ENCODE measurements around the gene IFNA1.
"Not testable (repeated sequence)": the region's sequence is repeated elsewhere in the genome, so short reads cannot be mapped to it uniquely, and the experiment has no call there.

The IFNA1 gene

DNA sequence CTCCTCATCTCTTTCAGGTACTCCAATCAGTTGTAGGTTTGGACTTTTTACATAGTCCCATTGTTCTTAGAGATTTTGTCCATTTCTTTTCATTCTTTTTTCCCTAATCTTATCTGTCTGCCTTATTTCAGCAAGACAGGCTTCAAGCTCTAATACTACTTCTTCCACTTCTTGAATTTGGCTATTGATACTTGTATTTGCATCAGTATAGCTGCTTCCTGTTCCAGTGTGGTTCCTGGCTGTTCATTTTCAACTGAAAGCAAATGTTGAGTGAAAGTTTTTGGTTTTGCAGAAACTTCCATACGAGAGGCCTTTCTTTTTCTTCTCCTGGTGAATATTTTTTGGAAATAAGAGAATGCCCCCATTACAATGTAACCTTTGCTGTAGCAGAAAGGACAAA lies 12.0 kb upstream of the IFNA1 start:
- no peak overlapping the region for H3K4me3 ChIP-seq (ENCODE audit: low read depth, low read length)
- TF ChIP-seq, protein P1, sequence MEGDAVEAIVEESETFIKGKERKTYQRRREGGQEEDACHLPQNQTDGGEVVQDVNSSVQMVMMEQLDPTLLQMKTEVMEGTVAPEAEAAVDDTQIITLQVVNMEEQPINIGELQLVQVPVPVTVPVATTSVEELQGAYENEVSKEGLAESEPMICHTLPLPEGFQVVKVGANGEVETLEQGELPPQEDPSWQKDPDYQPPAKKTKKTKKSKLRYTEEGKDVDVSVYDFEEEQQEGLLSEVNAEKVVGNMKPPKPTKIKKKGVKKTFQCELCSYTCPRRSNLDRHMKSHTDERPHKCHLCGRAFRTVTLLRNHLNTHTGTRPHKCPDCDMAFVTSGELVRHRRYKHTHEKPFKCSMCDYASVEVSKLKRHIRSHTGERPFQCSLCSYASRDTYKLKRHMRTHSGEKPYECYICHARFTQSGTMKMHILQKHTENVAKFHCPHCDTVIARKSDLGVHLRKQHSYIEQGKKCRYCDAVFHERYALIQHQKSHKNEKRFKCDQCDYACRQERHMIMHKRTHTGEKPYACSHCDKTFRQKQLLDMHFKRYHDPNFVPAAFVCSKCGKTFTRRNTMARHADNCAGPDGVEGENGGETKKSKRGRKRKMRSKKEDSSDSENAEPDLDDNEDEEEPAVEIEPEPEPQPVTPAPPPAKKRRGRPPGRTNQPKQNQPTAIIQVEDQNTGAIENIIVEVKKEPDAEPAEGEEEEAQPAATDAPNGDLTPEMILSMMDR (IDR thresholded peaks at IDR 0.05; ENCODE audit: low read depth, low read length): no peak

DNA sequence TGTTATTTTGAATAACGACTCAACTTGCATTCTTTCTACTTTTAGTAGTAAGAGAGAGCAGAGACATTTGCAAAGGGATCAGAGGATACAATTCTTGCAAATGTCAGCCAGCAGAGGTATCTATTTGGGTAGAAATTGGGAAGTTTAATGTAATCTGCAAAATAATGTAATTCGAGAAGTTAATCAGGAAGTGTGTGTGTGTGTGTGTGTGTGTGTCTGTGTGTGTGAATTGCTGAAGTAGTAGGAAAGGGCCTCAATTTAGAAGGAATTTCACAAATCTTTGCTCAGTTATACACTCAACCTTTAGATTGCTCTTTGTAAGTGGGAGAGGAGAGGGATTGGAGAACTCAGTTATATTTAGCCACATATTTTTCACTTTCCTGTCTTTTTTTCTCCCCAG lies 11.0 kb upstream of the IFNA1 start:
- TF ChIP-seq, protein P1 (IDR thresholded peaks at IDR 0.05; ENCODE audit: low read depth, low read length): no peak
- H3K4me3 ChIP-seq (ENCODE audit: low read depth, low read length): no peak overlapping the region

DNA sequence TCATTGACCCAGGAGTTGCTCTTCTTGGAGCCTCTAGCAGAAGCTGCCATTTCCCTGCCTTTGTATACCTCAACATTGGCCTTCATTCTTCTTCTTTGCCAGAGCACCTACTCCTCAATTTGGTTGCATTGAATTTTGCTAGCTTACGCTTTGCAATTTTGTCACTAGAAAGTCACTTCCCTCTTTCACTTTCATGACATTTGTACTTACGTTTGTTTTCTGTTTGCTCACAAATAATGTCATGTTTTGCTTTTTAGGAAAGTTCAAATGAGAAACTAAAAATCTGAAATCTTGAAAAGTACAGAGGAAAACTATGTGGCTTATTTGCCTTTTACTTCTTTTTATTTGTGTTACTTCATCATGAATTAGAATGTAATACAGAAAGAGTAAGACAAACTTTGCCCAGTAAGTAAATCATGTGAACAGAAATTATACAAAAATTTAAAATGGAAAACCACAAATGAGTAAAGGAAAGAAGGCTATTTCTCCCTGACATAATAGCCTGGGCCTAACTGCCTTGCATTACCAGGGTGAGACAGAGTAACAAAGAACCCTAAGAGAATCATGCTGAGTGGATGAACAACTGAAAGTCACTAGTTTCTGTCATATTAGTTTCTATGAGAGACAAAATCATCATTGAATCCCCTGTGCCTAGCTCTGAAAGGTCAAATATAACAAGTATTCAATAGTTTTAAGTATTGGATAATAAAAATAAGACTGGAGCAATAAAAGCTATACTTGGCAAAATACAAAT lies 7.4 kb upstream of the IFNA1 start:
- TF ChIP-seq, protein P1 (IDR thresholded peaks at IDR 0.05; ENCODE audit: low read depth, low read length): no peak
- no peak overlapping the region for H3K4me3 ChIP-seq (ENCODE audit: low read depth, low read length)

DNA sequence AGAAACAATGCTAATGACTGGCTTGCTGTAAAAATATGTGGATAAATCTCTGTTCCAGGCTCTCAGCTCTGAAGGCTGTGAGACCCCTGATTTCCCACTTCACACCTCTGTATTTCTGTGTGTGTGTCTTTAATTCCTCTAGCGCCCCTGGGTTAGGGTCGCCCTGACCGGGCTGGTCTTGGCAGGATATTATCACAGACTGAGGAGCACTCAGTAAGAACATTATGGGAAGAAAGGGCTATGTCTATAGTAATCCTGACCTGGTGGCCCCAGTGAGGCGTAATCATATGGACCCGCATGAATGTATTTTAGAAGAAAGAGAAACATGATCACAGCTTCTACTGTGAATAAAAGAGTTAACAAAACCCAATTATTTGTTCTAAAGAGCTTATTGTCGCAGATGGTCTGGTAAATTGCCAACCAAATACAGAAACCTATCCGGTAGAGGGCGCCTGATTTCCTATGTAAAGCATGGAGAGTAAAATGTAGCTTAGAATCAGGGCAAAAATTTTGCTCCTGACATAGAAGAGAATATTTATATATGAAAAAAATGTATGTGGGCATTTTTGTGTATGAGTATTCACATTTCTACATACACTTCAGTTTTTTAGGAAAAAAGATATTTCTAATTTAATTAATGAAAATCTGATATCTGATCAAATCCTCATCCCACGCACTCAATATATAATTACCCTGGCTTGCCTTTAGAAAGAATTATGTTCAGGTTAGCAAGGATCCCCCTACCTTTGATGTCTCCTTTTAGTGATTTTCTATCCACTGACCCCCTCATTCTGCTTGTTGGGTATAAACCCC lies 5.8 kb upstream of the IFNA1 start:
- TF ChIP-seq, protein P1 (IDR thresholded peaks at IDR 0.05; ENCODE audit: low read depth, low read length): peak; percentile 50; the same call in 1 of the 2 replicates
- H3K4me3 ChIP-seq (ENCODE audit: low read depth, low read length): no peak overlapping the region

DNA sequence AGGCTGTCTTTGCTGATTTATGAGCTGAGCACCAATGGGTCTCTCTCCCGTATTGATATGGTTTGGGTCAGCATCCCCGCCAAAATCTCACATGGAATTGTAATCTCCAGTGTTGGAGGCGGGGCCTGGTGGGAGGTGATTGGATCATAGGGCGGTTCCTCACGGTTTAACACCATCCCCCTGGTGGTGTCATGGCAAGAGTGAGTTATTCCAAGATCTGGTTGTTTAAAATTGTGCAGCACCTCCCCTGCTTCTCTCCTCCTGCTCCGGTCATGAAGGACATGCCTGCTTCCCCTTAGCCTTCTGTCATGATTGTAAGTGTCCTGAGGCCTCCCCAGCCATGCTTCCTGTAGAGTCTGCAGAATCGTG lies 5.2 kb upstream of the IFNA1 start:
- H3K4me3 ChIP-seq (ENCODE audit: low read depth, low read length): not testable (repeated sequence)

DNA sequence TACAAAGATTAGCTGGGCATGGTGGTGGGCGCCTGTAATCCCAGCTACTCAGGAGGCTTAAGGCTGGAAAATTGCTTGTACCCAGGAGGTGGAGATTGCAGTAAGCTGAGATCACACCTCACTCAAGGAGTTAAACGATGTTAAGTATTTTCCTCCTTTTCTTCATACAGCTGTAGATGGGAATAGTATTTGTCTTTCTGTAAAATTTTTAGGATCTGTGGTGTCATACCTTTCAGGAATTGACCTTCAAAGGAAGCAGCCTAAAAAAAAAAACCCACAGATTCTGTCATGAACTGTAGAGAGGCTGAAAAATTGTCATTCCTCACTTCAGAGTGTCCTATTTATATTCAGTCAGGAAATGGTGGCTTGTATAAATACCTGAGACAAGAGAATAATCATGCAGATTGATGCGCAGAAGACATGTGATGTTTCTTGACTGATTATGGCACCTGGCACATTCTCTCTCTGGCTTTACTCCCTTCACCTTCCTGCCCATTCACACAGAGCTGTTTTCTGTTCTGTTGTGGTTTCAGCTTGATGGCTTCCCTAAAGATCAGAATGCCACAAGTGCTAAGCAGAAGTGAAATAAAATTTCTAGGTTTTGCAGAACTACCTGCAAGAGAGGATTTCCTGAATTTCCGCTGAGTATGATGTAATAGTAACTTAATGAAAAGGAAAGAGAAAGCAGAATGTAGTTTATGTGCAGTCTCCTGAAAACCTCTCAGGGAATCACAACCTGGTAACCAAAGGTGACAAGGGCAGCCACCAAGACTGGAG lies 3.8 kb downstream of the IFNA1 start:
- TF ChIP-seq, protein P1 (IDR thresholded peaks at IDR 0.05; ENCODE audit: low read depth, low read length): no peak

DNA sequence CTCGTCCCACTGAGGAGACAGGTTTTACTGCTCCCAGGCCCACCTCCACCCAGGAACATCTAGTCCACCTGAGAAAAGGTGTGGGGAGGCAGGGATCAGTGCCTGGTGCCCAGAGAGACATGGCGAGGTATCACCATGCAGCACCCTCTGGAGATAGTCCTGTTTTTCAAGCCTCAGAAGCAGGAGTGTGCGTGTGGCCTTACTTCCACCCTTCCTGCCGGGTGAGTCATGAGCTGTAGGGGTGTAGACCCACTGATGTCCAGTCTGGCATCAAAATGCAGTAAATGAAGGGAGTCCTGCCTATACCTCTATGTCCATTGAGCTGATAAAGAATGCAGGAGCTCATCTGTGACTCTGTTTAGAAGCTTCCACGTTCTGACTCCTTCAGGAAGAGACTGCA lies 9.1 kb downstream of the IFNA1 start:
- H3K4me3 ChIP-seq (ENCODE audit: low read depth, low read length): not testable (repeated sequence)

More for the DNA sequence above, 3.8 kb downstream of the IFNA1 start:
- no peak overlapping the region for H3K4me3 ChIP-seq (ENCODE audit: low read depth, low read length)
